NCI-H748 (cell line): Measurements from ENCODE around the gene TMC4.
"Not testable (repeated sequence)": the region's sequence is repeated elsewhere in the genome, so short reads cannot be mapped to it uniquely, and the experiment has no call there.

Experiments used
- DNase-seq: peaks from one replicate; lab custom pipeline; 2025; ENCODE audit not compliant: unreplicated experiment; lab: John Stamatoyannopoulos, UW

Gene TMC4

DNA sequence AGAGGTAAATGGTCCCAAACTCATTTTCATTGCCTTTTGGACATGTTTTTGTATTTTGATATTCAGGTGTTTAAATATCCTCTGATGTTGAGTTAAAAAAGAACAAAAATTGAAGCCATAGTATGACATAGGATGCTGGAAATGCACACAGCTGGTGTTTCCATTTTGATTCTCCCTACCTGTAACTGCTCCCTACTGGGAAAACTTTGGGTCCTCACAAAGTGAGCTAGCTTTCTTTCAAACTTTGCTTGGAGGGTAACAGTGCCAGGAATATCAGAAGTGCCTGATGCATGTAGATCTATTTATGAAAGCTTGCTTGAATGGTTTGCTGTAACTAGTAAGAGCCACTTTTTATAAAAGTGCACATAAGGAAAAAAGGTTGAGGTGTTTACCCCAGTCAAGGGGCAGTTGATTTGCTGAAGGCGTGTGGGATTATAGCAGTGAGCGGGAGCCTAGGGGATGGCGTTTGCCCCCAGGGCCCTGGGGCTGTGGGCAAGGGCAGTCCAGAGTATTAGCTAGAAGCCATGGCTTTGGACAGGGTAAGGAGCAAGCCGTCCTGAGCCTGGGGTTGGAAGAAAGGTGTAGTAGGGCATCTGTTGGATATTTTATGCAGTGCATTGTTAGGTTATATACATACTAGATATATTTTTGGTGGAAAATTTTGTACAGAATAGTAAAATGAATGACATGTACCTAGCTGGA lies 32.0 kb upstream of the TMC4 start:
- no peak for DNase-seq

DNA sequence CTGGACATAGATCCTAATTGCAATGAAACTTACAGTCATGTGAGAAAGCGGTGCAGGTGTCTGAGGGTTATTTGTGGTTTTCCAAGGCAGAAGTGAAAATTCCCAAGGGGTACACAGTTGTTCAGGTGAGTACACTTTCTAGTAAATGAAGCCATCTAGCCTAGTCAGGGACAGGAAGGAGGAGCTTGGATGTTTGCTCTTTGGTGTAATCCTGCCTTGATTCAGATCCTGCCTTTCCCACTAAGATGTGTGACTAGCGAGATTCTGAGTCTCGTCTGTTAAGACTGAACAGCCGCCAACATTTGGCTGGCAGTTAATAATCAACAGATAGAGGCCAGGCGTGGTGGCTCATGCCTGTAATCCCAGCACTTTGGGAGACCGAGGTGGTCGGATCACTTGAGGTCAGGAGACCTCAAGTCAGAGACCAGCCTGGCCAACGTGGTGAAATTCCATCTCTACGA lies 30.2 kb upstream of the TMC4 start:
- DNase-seq, result no peak

DNA sequence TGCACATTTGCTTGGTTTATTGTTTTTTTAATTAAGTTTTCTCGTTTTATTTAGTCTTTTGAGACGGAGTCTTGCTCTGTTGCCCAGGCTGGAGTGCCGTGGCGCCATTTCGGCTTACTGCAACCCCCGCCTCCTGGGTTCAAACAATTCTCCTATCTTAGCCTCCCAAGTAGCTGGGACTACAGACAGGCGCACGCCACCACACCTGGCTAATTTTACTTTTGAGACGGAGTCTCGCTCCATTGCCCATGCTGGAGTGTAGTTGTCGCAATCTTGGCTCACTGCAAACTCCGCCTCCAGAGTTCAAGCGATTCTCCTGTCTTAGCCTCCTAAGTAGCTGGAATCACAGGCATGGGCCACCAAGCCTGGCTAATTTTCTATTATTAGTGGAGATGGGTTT lies 29.0 kb upstream of the TMC4 start:
- no peak for DNase-seq

DNA sequence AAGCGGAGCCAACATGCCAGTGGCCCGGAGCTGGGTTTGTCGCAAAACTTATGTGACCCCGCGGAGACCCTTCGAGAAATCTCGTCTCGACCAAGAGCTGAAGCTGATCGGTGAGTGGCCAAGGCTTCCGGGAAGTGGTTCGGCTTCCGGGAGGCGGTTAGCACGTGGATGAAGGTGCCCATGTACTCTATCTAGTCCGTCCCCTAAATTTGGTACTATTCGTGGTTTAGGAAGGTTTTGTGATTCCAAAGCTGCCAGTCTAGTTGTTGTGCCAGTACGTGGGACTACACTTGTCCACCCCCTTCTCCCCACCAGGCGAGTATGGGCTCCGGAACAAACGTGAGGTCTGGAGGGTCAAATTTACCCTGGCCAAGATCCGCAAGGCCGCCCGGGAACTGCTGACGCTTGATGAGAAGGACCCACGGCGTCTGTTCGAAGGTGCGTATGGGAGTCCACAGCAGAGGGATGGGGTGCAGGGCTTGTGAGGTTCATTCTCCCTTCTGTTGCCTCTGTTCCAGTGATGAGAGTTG lies 28.3 kb upstream of the TMC4 start:
- DNase-seq, result no peak

DNA sequence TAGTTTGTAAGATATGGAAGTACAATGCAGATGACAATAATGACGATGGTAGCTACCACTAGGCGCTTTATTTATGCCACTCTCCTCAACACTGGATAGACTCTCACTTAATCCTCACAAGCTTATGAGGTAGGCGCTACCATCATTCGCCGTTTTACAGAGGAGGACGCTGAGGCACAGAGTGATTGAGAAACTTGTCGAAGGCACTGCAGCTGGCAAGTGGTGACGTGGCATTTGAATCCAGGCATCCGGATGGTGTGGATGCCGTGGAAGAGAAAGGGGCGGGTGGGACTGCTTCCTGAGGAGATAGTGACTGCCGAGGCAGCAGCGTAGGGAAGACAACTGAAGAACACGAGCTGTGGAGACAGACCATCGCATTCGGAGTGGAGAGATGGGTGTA lies 26.4 kb upstream of the TMC4 start:
- DNase-seq, result peak; percentile 37

DNA sequence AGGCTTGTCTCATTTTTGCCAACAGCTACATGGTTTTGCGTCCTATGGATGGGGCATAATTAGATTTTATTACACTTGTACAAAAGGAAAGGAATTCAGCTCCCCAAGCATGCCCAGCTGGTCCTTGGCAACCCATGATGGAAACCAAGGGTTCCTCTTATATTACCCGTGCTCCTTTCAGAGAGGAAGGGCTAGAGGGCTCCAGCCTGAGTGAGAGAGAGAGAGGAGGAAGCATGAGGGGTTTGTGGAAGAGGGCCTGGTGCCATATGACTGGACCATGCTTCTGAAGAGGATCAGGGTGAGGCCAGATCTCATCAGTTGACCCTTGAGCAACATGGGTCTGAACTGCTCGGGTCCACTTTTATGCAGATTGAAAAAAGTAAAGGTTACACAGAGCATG lies 24.2 kb upstream of the TMC4 start:
- no peak for DNase-seq

DNA sequence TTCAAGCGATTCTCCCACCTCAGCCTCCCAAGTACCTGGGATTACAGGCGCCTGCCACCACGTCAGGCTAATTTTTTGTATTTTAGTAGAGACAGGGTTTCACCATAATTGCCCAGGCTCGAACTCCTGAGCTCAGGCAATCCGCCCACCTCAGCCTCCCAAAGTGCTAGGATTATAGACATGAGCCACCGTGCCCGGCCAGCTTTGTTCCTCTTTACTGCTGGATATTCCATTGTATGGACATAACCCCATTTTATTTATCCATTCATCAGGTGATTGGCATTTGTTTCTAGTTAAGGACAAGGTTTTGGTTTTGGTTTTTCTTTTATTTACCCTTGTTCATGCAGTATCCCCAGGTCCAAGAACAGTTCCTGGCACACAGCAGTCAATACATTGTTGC lies 23.6 kb upstream of the TMC4 start:
- no peak for DNase-seq

DNA sequence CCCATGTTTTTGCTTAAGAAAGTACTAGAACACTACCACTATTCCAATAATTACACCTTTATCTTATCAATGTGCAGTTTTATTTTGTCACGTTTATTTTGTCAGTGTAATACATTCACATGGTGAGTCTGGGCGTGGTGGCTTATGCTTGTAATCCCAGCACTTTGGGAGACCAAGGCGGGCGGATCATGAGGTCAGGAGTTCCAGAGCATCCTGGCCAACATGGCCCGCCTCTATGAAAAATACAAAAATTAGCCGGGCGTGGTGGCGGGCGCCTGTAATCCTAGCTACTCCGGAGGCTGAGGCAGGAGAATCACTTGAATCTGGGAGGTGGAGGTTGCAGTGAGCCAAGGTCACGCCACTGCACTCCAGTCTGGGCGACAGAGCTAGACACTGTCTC lies 21.5 kb upstream of the TMC4 start:
- DNase-seq, result not testable (repeated sequence)

DNA sequence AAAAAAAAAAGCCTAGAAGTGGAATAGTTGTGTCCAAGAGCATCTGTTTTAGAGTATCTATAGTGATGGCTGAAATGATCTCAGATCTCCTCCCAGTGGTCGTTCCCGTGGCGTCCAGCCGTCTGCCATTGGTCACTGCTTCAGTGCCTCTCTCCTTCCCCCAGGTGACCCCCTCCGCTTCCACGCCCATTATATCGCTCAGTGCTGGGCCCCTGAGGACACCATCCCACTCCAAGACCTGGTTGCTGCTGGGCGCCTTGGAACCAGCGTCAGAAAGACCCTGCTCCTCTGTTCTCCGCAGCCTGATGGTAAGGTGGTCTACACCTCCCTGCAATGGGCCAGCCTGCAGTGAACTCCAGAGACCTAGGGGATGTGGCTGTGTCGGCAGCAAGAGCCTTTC lies 20.1 kb upstream of the TMC4 start:
- DNase-seq, result no peak

DNA sequence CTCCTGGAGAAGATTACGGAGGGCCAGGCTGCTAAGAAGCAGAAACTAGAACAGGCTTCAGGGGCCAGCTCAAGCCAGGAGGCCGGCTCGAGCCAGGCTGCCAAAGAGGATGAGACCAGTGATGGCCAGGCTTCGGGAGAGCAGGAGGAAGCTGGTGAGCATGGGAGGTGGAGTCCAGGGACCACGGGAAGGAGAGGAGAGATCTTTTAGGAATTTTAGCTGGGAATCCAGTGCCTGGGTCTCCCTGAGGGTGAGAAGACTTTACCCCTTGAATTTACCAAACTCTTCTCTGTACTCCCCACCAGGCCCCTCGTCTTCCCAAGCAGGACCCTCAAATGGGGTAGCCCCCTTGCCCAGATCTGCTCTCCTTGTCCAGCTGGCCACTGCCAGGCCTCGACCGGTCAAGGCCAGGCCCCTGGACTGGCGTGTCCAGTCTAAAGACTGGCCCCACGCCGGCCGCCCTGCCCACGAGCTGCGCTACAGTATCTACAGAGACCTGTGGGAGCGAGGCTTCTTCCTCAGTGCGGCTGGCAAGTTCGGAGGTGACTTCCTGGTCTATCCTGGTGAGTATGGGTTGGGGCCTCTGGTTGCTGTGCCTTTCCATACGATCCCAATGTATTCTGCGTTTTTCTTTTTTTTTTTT lies 19.0 kb upstream of the TMC4 start:
- no peak for DNase-seq

DNA sequence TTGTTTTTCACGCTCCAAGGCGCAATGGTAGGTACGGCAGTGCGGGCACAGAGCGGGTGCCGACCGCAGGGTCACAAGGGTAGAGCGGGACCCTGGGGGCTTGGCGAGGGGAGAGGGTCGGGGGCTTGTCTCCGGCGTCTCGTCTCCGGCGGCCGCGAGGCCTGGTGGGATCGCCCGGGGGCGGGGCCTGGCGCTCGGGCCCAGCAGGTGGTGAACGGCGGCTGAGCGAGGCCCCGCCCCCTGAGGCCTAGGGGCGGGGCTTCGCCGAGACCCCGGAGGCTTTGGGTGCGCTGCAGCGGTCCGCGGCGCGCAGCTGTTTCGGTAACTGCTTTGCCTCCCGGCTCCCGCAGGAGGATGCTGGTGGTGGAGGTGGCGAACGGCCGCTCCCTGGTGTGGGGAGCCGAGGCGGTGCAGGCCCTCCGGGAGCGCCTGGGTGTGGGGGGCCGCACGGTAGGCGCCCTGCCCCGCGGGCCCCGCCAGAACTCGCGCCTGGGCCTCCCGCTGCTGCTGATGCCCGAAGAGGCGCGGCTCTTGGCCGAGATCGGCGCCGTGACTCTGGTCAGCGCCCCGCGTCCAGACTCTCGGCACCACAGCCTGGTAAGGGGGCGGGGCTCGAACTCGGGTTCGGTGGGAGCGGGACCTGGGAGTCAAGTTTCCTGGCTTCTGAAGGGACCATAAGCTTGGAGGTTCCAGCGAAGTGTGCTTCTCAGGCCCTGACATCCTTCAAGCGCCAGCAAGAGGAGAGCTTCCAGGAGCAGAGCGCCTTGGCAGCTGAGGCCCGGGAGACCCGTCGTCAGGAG lies 18.3 kb upstream of the TMC4 start, which contains the start of gene TSEN34:
TSEN34 (plus strand) TSS at position 298 of the 800 bp plus-strand sequence; CDS start at position 355, 57 bp downstream.
- peak; percentile 94 for DNase-seq

DNA sequence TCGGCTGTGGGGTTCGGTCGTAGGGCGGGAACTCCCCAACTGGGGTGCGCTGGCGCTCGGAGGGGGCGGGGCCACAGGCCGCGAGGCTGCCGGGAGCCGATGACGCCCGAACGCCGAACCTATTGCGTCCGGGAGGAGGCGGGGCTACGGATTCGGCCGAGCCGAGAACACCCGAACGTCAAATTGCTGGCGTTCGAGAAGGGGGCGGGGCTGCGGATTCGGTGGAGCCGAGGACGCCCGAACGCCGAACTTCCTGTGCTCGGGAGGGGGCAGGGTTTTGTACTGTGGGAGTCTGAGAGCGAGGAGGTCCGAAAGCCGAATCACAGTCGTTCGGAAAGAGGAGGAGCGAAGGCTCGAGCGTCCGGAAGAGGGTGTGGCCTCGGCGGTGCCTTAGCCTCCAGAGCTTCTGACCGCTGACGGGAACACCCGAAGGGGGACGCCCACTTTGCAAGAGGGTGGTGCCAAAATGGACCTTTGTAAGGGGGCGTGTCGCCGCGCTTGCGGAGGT lies 17.6 kb upstream of the TMC4 start:
- peak; percentile 100 for DNase-seq

DNA sequence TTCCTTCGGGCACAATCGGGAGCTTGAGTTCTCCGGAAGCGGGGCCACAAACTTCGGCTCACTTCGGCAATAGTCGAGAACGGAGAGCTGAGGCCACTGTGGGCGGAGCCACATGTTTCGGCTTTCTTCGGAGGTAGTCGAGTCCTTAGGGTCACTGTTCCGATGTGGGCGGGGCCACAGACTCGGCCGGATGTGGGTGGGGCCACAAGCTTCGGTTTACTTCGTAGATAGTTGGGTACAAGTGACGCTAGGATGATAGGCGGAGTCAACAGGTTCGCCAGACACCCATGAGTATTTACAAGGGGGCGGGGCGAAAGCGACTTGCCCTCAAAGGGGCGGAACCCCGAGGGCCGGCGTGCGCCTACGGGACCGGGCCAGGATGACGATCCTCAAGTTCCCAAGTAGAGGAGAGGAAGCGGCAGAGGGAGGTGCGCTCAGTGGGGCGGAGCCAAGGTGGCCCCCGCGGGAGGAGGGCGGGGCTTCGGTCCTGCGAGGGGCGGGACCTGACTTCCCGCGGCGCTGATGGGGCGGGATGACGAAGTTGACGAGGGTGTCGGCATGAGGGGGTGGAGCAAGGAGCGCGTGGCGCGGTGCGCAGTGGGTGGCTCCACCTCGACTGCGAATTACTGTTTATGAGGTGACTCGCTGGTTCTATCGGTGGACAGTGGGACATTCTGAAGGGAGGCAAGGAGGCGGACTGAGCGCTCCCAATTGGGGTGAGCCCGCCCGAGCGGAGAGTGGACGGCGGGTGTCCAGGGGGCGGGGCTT lies 17.0 kb upstream of the TMC4 start:
- peak; percentile 100 for DNase-seq

DNA sequence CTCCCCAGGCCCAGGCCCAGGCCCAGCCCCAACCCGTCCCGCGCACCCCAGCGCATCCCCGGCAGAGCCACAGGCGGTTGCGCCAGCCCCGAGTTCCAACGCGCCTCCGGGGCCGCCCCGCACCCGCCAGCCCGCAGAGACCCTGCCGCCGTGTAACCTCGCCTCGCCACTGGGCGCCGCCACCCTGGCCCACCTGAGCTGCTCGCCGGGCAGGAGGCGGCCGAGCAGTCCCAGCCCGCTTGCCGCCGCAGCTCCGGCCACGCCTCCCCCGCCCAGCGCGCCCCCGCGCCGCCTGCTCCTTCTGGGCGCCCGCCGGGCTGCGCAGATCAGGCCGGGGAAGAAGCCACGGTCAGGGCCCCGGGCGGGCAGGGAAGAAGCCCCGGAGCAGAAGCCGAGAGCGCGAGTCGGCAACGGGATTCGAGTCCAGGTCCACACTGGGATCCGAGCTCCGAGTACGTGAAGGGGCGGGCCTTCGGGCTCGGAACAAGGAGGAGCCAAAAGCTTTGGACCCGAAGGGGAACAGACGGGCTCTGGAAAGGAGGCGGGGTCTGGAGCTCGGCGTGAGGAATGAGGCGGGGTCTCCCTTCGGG lies 16.3 kb upstream of the TMC4 start, which contains the start of gene MBOAT7:
MBOAT7 (minus strand) TSS at position 436 of the 590 bp plus-strand sequence. CDS start 1,072 bp downstream, outside the sequence.
- DNase-seq, result peak; percentile 96

DNA sequence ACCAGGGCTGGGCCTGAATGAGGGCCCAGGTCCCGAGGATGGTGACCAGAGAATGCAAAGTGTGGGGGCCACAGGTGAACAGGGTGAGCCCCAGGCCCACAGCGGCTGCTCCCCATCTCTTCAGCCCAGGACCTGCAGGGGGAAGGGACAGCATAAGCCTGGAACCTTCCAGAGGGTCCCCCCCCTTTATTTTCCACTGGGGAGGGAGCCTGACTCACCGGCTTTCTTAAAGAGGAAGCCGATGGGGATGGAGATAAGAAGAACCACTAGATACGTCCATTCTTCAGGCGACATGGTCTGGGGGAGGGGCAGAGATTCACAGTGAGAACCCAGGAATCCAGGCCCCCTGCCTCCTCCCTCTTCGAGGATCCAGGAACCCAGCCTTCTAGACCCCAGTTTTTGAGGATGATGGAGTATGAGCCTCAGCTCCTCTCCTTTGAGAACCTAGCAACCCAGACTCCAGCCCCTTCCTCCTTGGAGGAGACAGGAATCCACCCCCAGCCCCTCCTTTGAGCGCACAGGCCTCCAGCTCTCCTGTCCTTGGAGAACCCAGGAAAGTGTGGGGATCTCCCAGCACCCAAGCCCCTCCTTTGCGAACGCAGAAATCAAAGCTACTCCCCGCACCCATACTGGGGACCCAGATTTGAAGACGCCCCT lies 15.4 kb upstream of the TMC4 start:
- DNase-seq, result peak; percentile 38

DNA sequence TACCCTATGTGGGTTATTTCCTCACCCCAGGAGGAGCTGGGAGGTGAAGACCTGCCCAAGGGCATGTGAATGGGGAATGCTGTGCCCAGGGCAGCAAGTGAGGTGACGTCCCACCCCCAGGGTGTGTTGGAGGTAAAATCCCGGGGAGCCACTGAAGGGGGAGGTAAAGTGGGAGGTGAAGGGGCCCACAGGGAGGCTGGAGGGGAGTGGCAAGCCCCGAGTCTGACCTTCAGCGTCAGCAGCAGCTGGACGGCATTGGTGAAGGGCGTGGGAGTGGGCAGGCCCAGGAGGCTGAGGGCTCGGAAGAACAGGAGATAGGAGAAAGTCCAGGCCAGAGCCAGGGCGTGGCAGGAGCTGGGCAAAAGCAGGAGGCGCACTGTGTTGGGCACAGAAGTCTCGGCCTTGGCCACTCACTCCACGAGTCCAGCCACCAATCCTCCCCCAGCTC lies 14.0 kb upstream of the TMC4 start:
- DNase-seq, result no peak

DNA sequence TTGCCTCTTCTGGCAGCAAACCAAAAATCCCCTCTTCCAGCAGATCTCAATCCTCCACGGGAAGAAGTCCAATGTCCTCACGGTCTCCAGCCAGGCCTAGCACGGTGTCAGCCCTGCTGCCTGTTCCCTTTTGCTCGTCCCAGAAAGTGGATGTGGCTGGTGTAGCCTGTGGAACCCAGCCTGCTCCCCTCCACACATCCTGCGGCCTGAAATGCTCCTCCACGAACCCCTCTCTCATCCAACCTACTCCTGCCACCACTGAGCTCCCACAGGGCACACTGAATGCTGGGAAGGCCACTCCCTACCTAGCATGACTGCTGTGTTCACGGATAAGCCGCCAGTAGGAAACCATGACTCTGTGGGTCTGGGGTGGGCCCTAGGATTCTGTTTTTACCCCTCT lies 13.4 kb upstream of the TMC4 start:
- DNase-seq, result no peak

DNA sequence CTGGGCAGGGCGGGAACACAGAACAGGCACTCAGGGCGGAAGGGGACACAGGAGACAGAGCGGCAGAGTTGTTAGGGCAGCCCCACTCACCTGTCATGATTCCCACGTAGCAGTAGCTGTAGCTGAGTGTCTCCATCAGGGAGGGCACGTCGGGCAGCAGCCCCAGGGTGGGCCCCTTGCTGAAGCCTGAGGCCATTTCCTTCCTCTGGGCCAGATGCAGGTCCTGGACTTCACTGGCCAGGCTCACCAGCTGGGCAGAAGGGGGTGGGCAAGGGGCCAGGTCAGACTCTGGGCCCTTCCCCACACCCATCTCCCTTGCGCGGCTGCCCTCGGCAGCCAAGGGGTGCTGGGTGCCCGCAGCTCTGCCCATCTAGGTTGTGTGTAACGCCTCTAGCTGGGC lies 10.5 kb upstream of the TMC4 start:
- DNase-seq, result no peak

DNA sequence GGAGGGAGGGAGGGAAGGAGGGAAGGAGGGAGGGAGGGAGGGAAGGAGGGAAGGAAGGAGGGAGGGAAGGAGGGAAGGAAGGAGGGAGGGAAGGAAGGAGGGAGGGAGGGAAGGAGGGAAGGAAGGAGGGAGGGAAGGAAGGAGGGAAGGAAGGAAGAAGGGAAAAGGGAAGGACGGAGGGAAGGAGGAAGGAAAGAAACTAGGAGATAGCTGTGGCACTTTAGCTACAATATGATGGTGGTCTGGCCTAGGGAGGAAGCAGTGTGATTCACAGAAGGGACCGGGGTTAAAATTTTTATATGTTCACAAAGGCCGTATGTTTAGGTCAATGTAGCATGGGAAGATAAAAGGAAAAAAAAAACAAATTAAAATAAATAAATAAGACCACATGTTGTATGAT lies 8.9 kb upstream of the TMC4 start:
- DNase-seq, result not testable (repeated sequence)

DNA sequence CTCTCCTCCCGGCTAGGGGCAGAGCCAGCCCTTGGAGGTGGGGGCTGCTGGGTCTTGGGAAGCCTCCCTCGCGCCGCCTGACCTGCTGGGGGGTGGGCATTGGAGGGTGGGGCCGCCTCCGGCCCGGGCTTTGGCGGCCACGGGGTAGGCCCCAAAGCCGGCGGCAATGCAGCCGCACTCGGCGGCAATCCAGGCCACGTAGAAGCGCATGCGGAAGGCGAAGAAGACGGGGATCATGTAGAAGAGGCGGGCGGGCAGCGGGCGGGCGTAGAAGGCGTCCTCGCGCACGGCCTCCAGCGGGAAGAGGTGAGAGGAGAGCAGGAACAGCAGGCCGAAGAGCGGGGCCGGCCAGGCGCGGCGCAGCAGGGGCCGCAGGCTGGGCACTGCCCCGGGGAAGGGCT lies 7.7 kb upstream of the TMC4 start:
- no peak for DNase-seq
